Measurements from ENCODE around the gene ALS2.
"Not testable (repeated sequence)": the region's sequence is repeated elsewhere in the genome, so short reads cannot be mapped to it uniquely, and the experiment has no call there.

Gene ALS2

DNA sequence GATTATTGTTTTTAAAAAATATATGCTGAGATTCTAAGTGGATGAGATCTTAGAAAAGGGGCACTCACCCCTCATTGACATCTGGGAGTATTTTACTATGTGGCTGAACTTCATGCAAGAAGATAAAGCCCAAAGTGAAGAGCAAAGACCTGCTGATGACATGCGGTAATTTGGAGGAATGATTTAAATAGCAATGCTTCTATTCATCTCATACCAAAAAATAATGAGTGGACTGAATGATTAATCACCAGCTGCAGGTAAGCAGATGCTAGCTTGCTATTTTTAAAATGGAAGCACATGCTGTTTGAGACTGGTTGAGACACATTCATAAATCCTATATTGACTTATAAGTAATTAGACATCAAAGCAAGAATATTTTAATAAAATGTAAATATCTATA lies 12.9 kb upstream of the ALS2 start:
- no peak for DNase-seq

DNA sequence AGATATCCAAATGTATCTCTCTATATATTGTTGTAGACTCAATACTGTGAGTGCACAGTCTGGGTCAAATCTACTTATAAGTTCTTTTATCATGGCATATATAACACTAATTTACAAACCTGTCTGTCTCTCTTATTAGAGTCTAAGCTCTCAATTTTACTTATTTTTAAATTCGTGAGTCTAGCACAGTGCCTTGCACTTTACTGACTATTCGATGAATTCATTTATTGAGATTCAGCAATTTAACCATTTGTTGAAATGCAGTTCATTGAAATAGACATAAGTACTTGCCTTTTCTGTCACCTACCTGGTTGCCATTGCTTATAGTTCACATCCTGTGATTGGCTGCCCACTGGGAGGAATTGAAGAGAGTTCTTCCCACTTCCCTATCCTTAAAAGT lies 10.3 kb upstream of the ALS2 start:
- DNase-seq = no peak

DNA sequence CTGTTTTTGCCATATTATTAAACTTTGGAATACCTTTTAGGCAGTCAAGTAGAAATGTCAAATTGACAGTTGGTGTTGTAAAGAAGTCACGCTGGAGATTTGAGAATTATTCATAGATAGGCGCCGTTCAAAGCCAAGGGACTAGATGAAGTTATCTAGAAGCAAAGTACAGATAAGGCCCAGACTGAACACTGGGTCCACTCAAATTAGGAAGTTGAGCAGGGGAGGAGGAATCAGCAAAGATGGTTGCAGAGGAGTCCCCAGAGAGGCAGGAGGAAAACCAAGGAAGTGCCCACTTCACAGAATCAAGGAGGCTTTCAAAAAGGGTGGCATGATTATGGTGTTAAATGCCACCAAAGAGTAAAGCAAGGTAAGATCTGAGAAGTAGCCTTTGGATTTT lies 9.6 kb upstream of the ALS2 start:
- DNase-seq = no peak

DNA sequence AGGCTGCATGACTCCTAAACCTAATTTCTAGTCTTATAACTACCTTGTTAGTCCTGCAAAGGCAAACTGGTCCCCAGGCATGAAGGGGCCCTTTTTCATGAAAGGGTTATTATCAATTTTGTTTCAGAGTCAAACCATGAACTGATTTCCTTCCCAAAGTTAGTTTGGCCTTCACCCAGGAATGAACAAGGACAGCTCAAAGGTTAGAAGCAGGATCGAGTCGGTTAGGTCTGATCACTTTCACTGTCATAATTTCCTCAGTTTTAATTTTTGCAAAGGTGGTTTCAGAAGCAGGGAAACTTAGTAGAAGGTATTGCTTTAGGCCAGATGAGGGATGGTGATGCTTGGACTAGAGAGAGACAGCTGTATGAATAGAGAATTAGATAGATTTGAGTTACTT lies 8.7 kb upstream of the ALS2 start:
- DNase-seq = no peak

DNA sequence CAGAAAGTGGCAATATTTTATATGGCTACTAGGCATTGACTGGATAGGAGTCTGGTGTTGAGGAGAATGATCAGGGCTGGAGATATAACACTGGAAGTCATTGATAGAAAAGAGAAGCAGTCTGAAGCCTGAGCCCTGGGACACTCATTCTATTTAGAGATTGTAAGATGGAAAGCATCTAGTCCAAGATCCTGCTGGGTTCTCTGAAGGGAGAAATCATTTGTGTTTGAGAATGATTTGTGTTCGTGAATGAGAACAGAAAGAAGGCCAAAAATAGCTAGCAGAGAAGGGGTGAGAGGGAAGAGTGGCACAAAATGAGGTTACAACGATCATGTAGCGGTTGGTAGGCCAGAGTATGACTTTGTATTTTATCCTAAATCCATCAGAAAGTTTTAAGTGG lies 7.6 kb upstream of the ALS2 start:
- DNase-seq = no peak

DNA sequence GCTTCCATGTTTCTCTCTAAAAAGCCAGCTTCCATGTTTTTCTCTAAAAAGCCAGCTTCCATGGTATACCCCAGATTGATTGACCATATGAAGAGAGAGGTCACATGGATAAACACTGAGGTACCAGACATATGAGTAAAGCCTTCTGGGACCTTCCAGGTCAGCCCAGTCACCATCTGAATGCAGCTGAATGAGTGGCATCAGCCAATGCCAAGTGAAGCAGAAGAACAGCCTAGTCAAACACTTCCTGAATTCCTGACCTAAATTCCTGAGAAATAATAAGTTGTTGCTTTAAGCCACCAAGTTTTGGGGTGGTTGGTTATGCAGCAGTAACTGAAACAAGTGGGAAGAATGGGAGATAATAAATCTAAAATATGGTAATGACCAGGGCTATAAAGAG lies 5.7 kb upstream of the ALS2 start:
- DNase-seq = no peak

DNA sequence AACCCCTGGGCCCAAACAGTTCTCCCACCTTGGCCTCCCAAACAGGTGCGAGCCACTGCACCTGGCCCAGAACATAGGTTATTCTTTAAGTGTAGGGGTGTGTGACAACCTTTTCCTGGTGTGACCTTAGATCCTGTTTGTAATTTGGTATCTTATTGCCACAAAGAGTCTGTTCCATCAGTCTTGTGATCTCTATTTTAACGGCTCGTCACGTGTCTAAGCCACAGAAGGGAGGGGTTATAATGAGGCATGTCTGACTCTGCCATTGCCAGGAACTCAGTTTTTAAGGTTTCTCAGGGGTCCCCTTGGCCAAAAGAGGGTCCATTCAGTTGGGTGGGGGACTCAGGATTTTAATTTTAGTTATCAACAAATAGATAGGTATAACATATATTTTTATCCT lies 4.4 kb upstream of the ALS2 start:
- DNase-seq = no peak

DNA sequence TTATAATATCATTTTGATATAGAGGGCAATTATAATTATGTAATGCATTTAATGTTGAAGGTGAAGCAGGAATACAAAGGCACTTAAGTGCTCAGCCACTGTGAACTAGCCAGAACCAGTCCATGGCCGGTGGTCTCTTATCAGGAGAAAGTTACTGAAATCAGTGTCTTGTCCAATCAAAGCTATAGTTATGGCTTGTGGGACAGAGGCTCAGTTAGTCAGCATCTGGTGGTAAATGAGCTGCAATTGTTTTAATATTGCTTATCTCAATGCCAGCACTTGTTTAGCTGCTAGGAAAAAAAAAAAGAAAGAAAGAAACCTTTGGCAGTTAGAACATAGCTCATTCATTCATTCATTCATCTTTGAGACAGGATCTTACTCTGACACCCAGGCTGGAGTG lies 3.8 kb upstream of the ALS2 start:
- DNase-seq = no peak

DNA sequence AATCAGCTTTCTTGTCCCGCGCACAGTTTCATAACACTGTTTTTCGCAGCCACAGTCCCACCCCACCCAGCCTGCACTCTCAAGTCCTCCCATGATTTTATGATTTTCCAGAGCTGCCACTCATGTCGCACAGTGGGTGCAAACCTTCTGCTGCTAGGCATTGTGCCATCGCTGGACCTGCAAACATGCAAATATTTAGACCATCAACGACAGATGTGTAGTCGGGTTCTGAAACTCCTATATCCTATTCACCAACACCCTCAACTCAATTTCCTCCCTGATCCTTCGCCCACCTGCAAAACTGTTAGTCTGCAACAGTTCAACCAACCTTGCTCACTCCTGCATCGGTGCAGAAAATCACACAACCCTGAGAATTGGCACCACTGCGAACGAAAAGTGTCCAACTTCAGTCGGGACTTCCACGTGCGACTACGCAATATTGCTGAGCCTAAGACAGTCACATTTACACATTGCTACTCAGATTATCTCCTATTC lies 871 bp upstream of the ALS2 start:
- no peak for DNase-seq

DNA sequence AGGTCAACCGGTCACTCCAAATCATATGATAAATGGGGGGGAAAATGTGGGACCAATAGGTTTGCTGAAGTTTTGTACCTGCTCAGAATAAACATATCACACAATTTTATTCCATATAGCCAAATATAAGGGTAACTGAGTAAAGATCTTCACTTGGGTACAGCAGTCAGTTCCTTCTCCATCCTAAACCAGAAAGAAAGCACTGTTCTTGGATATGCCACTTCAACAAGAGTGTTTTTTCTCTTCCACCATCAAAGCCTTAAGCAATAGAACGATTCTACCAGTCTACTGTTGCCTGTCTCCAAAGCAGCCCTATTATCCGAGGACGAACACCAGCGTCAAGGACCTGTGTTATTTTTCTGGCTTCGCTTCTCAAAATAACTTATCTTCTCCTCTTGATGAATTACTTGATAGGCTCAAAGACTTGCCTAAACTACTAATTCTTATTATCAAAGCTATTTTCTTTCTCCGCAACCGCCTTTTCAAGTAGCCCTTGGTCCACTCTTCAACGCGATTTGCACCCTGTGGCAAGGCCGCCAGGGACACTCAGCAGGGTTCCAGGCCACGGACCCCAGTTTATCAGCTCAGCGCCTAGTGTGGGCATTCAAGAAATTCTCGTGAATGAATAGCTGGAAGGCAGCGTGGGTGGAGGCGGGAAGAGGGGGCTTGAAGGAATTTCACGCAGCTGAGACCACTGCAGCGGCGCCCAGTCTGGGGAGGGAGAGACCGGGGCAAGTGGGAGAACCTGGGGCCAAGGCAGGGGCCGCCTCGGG lies 646 bp downstream of the ALS2 start:
- DNase-seq = no peak

DNA sequence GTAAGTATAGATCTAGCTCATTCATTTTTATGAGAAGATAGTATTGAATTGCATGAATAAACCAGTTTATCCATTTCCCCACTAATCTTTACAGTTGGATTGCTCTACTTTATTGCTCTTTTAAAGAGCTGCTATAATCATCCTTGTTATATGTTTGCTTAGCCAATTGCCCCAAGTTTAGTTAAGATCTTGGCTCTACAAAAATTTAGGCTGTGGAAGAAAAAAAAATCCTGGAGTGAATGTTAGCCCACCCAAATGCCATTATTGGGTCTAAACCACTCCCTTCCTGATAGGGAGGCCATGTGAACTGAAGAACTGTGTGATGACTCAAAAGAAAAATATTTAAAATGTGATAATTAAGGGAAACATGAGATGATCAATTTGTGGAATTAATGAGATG lies 2.9 kb downstream of the ALS2 start:
- DNase-seq = no peak

DNA sequence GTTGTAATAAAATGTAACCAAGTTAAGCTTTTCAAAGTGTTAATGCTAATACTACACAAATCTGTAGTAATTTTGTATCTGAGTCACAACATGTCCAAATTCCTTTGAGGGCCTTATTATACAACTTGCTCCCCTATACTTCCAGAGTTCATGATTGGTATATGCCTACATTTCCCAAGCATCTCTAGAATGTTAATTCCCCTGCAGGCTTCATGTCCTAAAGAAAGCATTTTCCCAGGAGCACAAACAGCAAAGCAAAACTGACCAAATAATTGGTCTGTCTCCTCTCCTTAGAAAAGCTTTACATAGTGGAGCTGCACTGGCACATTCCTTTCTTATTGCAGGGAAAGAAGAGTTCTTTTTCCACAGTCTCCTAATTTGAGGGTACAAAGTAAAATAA lies 3.7 kb downstream of the ALS2 start:
- DNase-seq = no peak

DNA sequence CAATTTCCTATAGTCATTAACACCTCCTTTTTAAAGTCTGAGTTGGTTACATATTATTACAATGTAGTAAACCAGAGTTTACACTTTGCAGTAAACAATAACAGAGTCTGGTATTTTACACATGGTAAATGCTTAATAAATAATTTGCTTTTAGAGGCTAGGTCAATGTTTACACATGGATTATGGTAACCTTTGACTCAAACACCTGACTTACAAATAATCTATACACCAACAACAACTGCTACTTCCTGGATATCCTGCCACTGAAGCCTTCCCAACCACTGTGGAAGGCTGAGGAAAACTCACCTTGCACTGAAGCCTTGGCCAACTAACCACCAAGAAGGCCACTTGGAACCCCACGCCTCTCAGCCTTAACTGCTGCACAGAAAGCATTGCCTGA lies 5.4 kb downstream of the ALS2 start:
- DNase-seq = no peak

DNA sequence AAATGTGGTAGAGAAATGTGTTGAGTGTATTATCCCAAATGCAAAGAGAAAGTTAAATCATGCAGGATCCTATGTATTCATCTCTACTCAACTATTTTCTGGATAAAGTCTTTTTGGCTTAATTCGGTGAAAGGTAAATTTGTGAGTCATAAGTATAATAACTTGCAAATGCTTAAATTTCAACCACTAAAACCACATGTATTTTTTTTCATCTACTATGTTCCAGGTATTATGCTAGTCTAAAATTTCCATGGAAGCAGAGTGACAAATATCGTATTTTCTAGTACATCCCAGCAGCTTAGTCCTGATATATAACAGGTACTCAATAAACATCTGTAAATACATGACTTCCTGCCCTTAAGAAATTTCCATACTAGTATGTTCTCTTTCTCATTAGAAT lies 6.2 kb downstream of the ALS2 start:
- DNase-seq = no peak

DNA sequence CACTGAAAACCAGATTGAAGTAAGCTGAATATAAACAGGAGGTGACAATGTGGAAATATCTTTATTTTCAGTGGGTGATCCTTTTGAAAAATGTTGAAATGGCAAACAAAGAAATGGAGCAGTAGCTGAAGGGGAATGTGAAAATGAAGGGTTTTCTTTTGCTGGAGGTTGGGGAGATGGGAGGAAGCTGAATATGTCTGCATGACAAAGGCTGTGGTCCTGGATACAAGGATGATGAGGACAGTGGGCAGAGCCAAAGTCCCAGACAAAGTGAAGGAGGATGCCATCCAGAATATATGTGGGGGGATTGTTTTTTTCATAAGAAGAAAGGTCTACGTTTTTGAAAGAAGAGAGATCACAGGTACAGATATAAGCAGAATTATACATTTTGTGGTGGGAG lies 6.7 kb downstream of the ALS2 start:
- DNase-seq = no peak

DNA sequence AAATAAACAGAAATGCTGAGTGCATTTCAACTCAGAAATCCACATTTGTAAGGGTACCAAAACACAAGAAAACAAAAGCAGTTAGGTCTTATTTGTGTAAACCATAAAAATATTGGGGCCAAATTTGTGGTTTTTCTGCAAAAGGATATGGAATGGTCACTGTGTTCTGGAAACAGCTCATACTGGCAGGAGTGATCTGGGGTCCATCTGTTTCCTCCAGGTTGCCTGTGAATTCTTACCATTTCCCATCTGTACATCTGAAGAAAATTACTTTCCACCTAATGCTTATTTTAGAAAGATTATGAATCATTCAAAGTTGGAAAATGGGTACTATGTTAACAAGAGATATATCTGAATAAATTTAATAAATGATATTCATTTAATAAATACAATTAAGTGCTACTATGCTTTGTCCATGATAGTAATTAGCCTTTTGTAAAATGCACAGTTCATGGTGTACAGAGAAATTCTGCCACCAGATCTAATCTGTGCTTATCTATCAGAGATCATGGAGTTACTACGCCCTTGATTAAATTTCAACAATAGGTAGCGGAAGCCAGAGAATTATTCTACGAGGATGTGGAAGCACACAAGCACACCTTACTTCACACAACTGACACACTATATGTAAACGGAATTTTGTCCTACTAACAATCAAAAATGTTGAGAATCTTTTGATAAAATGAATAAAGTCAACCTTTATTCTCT lies 10.9 kb downstream of the ALS2 start:
- DNase-seq = no peak

DNA sequence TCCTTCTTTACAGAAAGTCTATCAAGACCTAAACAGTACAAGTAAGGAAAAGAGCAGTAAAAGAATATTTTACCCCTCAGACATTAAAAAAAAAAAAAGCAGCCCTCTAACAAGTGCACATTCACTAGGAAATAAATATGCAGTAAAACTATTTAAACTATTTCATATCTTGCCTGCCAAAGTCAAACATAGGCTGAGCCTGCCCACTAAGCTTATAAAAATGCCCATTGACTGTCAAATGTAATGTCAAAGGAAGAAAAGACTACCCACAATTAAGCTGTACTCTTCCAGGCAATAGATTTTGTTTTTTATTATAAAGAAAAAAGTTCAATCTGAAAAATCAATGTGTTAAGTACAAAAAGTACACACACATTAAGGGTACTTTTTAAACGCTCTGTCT lies 11.8 kb downstream of the ALS2 start:
- DNase-seq = no peak

DNA sequence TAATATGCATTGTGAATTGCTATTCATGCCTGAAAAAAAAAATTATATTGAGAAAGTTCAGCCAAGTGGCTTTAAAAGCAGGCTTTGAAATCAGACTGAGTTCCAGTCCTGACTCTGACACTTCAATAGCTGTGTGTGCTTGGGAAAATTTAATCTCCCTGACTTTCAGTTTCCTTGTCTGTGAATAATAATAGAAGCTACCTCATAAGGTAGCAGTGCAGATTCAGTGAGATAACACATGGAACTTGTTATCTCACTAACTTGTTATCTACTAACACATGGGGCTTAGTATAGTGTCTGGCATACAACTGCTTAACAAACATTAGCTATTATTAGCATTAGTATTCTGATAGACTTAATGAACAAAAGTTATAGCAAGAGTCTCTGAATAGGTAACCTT lies 14.9 kb downstream of the ALS2 start:
- no peak for DNase-seq

DNA sequence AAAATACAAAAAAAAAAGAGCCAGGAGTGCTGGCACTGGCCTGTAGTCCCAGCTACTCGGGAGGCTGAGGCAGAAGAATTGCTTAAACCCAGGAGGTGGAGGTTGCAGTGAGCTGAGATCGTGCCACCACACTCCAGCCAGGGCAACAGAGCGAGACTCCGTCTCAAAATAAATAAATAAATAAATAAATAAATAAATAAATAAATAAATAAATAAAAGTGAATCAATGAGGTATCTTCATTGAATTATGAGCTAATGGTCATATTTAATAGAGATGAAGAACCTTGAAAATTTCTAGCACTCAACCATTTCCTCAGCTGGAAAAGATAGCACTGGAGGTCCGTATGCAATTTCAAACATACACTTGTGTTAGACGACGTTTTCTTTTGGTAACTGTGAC lies 16.3 kb downstream of the ALS2 start:
- DNase-seq = not testable (repeated sequence)

DNA sequence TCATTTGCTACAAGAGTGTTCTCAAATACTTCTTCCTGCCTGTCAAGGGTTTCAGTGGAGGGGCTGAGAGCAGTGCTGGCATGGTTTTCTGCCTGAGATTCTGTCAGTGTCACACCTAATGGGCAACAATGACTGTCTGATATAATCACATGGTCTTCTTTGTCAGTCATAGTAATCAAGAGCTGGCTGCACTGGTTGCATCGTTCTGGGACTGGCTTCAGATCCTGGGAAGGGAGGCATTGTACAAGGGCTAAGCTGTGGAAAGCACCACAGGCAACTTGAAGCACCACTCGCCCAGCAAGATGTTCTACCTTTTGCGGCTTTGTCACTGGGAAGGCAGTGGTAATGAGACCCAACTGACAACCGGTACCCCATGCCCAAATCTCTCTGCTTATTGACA lies 19.6 kb downstream of the ALS2 start:
- no peak for DNase-seq

DNA sequence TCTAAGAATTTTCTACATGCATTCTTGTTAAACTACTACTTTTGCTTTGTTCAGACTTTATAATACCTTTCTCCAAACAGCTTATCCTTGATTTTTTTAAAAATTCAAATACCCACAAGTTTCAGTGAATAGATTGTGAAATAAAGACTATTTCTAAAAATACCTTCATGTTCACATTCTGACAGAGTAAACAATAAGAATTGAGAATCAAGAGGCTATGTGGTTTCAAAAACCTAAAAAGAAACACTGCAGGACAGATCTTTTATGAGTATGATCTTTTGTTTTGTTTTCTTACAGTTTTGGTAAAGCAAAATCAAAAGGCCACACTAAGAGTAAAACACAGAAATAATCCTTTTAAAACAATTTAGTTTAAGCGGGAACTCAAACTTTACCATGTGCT lies 21.2 kb downstream of the ALS2 start:
- DNase-seq = no peak

DNA sequence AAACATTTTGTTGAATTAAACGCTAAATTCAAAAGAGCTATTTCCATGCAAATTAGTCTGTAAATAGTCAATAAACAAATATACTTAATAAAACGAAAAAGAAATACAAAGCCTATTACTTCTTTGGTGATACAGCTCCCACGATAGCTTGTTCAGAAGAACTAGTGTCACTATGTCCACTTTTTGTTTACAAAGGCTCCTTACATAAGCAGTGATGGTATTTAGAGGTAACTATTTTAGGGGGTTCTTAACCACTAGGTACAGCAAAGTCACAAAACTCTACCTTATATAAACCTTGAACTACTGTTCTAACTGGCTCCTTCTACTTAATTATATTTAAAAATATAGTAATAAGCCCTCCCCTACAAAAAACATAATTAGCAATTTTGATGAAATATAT lies 21.9 kb downstream of the ALS2 start:
- no peak for DNase-seq

DNA sequence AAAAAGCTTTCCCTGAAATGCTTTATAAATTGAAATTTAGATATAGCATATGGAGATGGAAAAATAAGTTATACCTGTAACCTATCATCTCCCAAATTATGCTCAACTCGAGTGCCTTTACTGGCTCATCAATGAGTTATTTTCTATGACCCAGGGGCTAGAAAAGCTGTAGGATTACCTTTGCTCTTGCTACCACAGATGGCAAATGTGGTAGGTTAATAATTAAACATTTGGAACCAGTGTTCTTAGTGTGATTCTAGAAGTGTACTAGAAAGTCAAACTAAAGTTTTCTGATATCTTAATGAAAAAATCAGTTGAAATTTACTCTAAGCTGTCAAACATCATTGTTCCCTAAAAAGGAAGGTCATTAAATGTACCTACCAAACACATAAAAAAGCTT lies 22.5 kb downstream of the ALS2 start:
- no peak for DNase-seq

DNA sequence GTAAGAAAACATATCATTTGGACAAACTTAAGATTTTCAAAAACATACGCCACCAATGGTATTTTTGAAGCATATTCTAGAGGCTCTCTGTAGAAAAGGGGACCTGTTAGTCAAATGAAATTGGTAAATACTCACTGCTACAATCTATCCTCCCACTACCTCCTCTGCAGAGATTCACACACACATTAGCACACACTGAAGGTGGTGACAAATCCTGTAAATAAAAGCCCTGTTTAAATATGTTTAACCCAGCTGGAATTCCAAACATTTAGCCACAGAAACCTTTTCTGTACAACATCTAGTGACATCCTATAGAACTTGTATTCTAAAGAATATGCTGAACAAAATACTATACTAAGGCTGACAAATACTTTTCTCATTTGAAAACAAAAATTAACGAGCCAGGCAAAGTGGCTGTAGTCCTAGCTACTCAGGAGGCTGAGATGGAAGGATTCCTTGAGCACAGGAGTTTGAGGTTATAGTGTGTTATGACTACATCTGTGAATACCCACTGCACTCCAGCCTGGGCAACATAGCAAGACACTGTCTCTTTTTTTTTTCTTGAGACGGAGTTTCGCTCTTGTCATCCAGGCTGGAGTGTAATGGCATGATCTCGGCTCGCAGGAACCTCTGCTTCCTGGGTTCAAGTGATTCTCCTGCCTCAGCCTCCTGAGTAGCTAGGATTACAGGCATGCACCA lies 25.9 kb downstream of the ALS2 start:
- no peak for DNase-seq
